CD14-positive monocyte (primary cell): ENCODE measurements around the gene SLC4A1AP. TPM values are rescaled to one million over a fixed set of nuclear protein-coding genes. Genes with fewer than 3 reads are reported as not detected.

Experiments
- DNase-seq, 3 donors: peaks; one replicate each; pipeline ENCODE4 v3.0.0-alpha.2; 2011 to 2022
- H2AFZ ChIP-seq: 2 replicates; pipeline ENCODE4 v1.6.0; 2012; ENCODE audit warnings: mild to moderate bottlenecking, low read depth, low read length, inconsistent platforms; ENCODE audit not compliant: insufficient read depth, poor library complexity, severe bottlenecking
- H3K27ac ChIP-seq, 2 donors: 1 replicate in 1 of 2; 2 replicates in 1 of 2; pipeline ENCODE4 v1.5.1; 2012 to 2013; ENCODE audit warnings: low read length in 2 of 2, control low read depth in 1 of 2, inconsistent platforms in 1 of 2, low read depth in 1 of 2, mild to moderate bottlenecking in 1 of 2
- H3K27me3 ChIP-seq, 2 donors: one replicate each; pipeline versions ENCODE4 v1.6.0 to v1.6.1; 2011 to 2013; ENCODE audit warnings: low read length in 2 of 2; ENCODE audit not compliant: control insufficient read depth in 2 of 2, insufficient read depth in 2 of 2
- H3K36me3 ChIP-seq, 2 donors: replicated peaks in 1 of 2; 1 replicate in 1 of 2; 2 replicates in 1 of 2; pipeline versions ENCODE4 v1.5.1 to v1.6.1; 2012 to 2013; ENCODE audit warnings: low read length in 2 of 2, control low read depth in 1 of 2, inconsistent platforms in 1 of 2, mild to moderate bottlenecking in 1 of 2; ENCODE audit not compliant: insufficient read depth in 2 of 2, control insufficient read depth in 1 of 2
- H3K4me1 ChIP-seq, 2 donors: 1 replicate in 1 of 2; 2 replicates in 1 of 2; pipeline versions ENCODE4 v1.5.1 to v1.6.1; 2012 to 2013; ENCODE audit warnings: low read length in 2 of 2, control low read depth in 1 of 2, inconsistent platforms in 1 of 2, mild to moderate bottlenecking in 1 of 2, moderate library complexity in 1 of 2; ENCODE audit not compliant: insufficient read depth in 2 of 2, control insufficient read depth in 1 of 2
- H3K4me2 ChIP-seq: replicated peaks from 2 replicates; pipeline ENCODE3; 2012; ENCODE audit warnings: low read length, moderate library complexity, mild to moderate bottlenecking; ENCODE audit not compliant: poor library complexity, severe bottlenecking; ENCODE audit errors: extremely low read depth
- H3K4me3 ChIP-seq, 3 experiments: fragments of 200-600 bp in 1 of 3; sonication (generic) in 1 of 3; replicated peaks in 1 of 3; 1 replicate in 2 of 3; 2 replicates in 1 of 3; pipeline ENCODE4 v1.5.1; 2011 to 2013; ENCODE audit warnings: low read length in 3 of 3, mild to moderate bottlenecking in 3 of 3, control low read depth in 2 of 3, low read depth in 2 of 3, inconsistent platforms in 1 of 3, moderate library complexity in 1 of 3
- H3K79me2 ChIP-seq: 2 replicates; pipeline ENCODE4 v1.6.0; 2012; ENCODE audit warnings: mild to moderate bottlenecking, control low read depth, inconsistent platforms, low read length, moderate library complexity; ENCODE audit not compliant: insufficient read depth
- H3K9ac ChIP-seq: 2 replicates; pipeline ENCODE4 v1.6.0; 2017; ENCODE audit warnings: low read length, mild to moderate bottlenecking; ENCODE audit not compliant: insufficient read depth, poor library complexity, severe bottlenecking
- H3K9me3 ChIP-seq, 2 donors: replicated peaks in 1 of 2; 1 replicate in 1 of 2; 2 replicates in 1 of 2; pipeline versions ENCODE4 v1.5.1 to v1.6.1; 2012 to 2013; ENCODE audit warnings: low read length in 2 of 2, control low read depth in 1 of 2; ENCODE audit not compliant: control insufficient read depth in 1 of 2, insufficient read depth in 1 of 2
- H4K20me1 ChIP-seq: 2 replicates; pipeline ENCODE4 v1.6.0; 2012; ENCODE audit warnings: mild to moderate bottlenecking, low read length, control low read depth, moderate library complexity; ENCODE audit not compliant: insufficient read depth
- H3K27ac Mint-ChIP-seq, 7 donors: one replicate each; pipeline ENCODE4 v1.8.0; 2020; ENCODE audit warnings: mild to moderate bottlenecking in 7 of 7, mixed read lengths in 7 of 7, moderate library complexity in 6 of 7, inconsistent platforms in 2 of 7
- H3K27me3 Mint-ChIP-seq, 3 donors: one replicate each; pipeline ENCODE4 v1.8.0; 2021 to 2022; ENCODE audit warnings: low read depth in 3 of 3, mild to moderate bottlenecking in 3 of 3, mixed read lengths in 3 of 3, moderate library complexity in 3 of 3, inconsistent platforms in 1 of 3
- H3K36me3 Mint-ChIP-seq, 2 donors: one replicate each; pipeline ENCODE4 v1.8.0; 2020; ENCODE audit warnings: mixed read lengths in 2 of 2, inconsistent platforms in 1 of 2, mild to moderate bottlenecking in 1 of 2
- H3K4me1 Mint-ChIP-seq: one replicate; pipeline ENCODE4 v1.8.0; 2020; ENCODE audit warnings: mild to moderate bottlenecking, mixed read lengths
- H3K4me3 Mint-ChIP-seq, 2 donors: one replicate each; pipeline ENCODE4 v1.8.0; 2020; ENCODE audit warnings: mild to moderate bottlenecking in 2 of 2, mixed read lengths in 2 of 2, moderate library complexity in 1 of 2
- H3K9me3 Mint-ChIP-seq, 7 donors: one replicate each; pipeline ENCODE4 v1.8.0; 2020 to 2022; ENCODE audit warnings: mixed read lengths in 7 of 7, mild to moderate bottlenecking in 6 of 7, moderate library complexity in 6 of 7, inconsistent platforms in 2 of 7
- WGBS: methylation state at CpG from one replicate; pipeline ENCODE4 v1.1.5; 2013; ENCODE audit warnings: missing lambda C conversion rate; ENCODE audit not compliant: insufficient coverage; 5-methylcytosine and 5-hydroxymethylcytosine counted together
- intact Hi-C, 2 donors: fragments of 100-400 bp; cut with micrococcal nuclease; formaldehyde crosslinking; loops; one replicate each; pipeline versions ENCODE4 v1.15.0 to v1.15.1; 2023
- polyA plus RNA-seq, 3 donors: library from polyadenylated mRNA; depleted of rRNA in 1 of 3; unstranded in 2 of 3; stranded (reverse) in 1 of 3; fragments of 300-500 nt in 2 of 3; fragments of >200 nt in 1 of 3; fragmentation: Illumina TruSeq in 2 of 3; gene quantifications; 1 replicate in 2 of 3; 2 replicates in 1 of 3; pipeline ENCODE4 v1.2.3, GENCODE V29; 2012 to 2021
- TF ChIP-seq, protein P1 (sequence below): fragments of 200-600 bp; IDR thresholded peaks from one replicate; pipeline ENCODE4 v1.8.0; 2022; ENCODE audit warnings: antibody characterized with exemption, mild to moderate bottlenecking

SLC4A1AP gene
- polyA plus RNA-seq, 3 donors: 12.7 to 24.9 (median 18.3) TPM

DNA sequence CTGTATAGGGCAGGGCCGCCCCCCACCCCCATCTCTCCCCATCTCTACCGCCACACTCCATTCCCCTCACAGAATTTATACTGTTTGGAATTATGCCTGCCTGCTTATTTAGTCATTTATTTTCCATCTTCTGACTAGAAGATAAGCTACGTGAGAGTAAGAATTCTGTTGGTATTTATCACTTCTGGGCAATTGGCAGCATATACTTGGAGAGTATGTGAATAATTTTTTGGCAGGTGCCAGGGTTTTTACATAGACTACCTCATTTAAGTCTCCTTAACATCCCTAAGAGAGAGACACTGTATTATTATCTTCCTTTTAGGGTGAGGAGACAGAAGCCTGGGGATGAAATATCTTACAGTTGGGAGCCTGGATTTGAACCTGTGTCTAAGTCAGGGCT, 45.0 kb downstream of the SLC4A1AP start:
- Histone ChIP-seq H3K4me1 (peaks cover 20 to 22% of the 10 kb centered on the region in 2 donors), H3K9me3 (no peaks in the 10 kb centered on the region), H4K20me1 (no peaks in the 10 kb centered on the region), H3K36me3 (no peaks in the 10 kb centered on the region), H3K27ac (no peak overlapping the region), H2AFZ (no peak overlapping the region), H3K9ac (no peak overlapping the region), H3K4me3 (no peak overlapping the region), H3K4me2 (no peak overlapping the region), H3K27me3 (no peaks in the 10 kb centered on the region), H3K79me2 (no peaks in the 10 kb centered on the region)
- no peak for DNase-seq
- peaks cover 24% of the 10 kb centered on the region for H3K4me1 Mint-ChIP-seq
- no peak overlapping the region for H3K27ac Mint-ChIP-seq
- H3K4me3 Mint-ChIP-seq: no peak overlapping the region
- H3K27me3 Mint-ChIP-seq: peaks cover 3 to 10% (median 4%) of the 10 kb centered on the region in 3 donors
- TF ChIP-seq, protein P1, sequence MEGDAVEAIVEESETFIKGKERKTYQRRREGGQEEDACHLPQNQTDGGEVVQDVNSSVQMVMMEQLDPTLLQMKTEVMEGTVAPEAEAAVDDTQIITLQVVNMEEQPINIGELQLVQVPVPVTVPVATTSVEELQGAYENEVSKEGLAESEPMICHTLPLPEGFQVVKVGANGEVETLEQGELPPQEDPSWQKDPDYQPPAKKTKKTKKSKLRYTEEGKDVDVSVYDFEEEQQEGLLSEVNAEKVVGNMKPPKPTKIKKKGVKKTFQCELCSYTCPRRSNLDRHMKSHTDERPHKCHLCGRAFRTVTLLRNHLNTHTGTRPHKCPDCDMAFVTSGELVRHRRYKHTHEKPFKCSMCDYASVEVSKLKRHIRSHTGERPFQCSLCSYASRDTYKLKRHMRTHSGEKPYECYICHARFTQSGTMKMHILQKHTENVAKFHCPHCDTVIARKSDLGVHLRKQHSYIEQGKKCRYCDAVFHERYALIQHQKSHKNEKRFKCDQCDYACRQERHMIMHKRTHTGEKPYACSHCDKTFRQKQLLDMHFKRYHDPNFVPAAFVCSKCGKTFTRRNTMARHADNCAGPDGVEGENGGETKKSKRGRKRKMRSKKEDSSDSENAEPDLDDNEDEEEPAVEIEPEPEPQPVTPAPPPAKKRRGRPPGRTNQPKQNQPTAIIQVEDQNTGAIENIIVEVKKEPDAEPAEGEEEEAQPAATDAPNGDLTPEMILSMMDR: no peak
- H3K36me3 Mint-ChIP-seq: no peaks in the 10 kb centered on the region
- peaks cover 0 to 3% (median 0%) of the 10 kb centered on the region in 7 donors for H3K9me3 Mint-ChIP-seq
- WGBS: no CpG with 5 or more reads among the region's 3 CpGs
- intact Hi-C loops: loop anchor here in 1 of 2 donors (5.0 kb wide), 1 partner anchor 684 kb away; the partner anchor contains the start of gene FOSL2

DNA sequence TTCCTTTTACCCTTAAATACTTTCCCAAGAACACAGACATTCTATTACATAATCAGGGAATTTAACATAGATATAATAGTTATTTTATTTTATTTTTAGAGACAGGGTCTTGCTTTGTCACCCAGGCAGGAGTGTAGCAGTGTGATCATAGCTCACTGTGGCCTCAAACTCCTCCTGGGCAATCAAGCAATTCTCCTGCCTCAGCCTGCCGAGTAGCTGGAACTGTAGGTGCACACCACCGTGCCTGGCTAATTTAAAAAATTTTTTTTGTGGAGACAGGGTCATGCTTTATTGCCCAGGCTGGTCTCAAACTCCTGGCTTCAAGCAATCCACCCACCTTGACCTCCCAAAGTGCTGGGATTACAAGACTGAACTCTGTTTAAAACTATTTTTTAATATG, 45.6 kb downstream of the SLC4A1AP start:
- H3K27ac Mint-ChIP-seq: no peak overlapping the region
- WGBS: 92% methylated on average over 2 of the region's 2 CpGs
- DNase-seq: no peak
- no peak overlapping the region for H3K9ac ChIP-seq
- no peaks in the 10 kb centered on the region for H3K9me3 ChIP-seq
- H3K4me1 ChIP-seq: peaks cover 13 to 15% of the 10 kb centered on the region in 2 donors
- TF ChIP-seq, protein P1: no peak
- H3K36me3 Mint-ChIP-seq: peaks cover 0 to under 1% of the 10 kb centered on the region in 2 donors
- H3K36me3 ChIP-seq: no peaks in the 10 kb centered on the region
- H3K4me3 ChIP-seq: no peak overlapping the region
- peaks cover 5 to 13% (median 6%) of the 10 kb centered on the region in 3 donors for H3K27me3 Mint-ChIP-seq
- H3K27me3 ChIP-seq: peaks cover under 1% of the 10 kb centered on the region in 2 donors
- H3K27ac ChIP-seq: no peak overlapping the region
- intact Hi-C loops: loop anchor here in 1 of 2 donors (5.0 kb wide), 1 partner anchor 683 kb away; the partner anchor contains the start of gene FOSL2
- H3K9me3 Mint-ChIP-seq: peaks cover 0 to 3% (median 0%) of the 10 kb centered on the region in 7 donors
- no peak overlapping the region for H3K4me2 ChIP-seq
- no peak overlapping the region for H3K4me3 Mint-ChIP-seq
- H4K20me1 ChIP-seq: no peaks in the 10 kb centered on the region
- H2AFZ ChIP-seq: no peak overlapping the region
- peaks cover 18% of the 10 kb centered on the region for H3K4me1 Mint-ChIP-seq
- no peaks in the 10 kb centered on the region for H3K79me2 ChIP-seq
